Omental fat pad (tissue), 4 donors: Measurements from ENCODE around the gene RASGEF1C. TPM values are rescaled to one million over a fixed set of nuclear protein-coding genes. Genes with fewer than 3 reads are reported as not detected.

Experiments used
- ATAC-seq: fragments of 150-250 bp; one replicate; pipeline ENCODE4 v1.9.1; 2016; ENCODE audit warnings: mild to moderate bottlenecking, moderate library complexity; ENCODE audit not compliant: low FRiP score
- DNase-seq: peaks from one replicate; pipeline ENCODE4 v3.0.0-alpha.2; 2019; ENCODE audit warnings: low spot score
- total RNA-seq, 4 donors: library from RNA; depleted of rRNA; stranded (reverse); fragments of >200 nt; gene quantifications; one replicate each; pipeline ENCODE4 v1.1.0, GENCODE V29; 2016
- TF ChIP-seq, protein P1 (sequence below), 3 donors: fragments of 450-650 bp; IDR thresholded peaks; one replicate each; pipeline ENCODE4 v1.5.1; 2016 to 2017; ENCODE audit warnings: antibody characterized with exemption in 3 of 3, mild to moderate bottlenecking in 3 of 3, moderate library complexity in 2 of 3

RASGEF1C gene
- total RNA-seq, 4 donors from 2014 or later = 0.37 to 8.5 TPM; not detected in 2

DNA sequence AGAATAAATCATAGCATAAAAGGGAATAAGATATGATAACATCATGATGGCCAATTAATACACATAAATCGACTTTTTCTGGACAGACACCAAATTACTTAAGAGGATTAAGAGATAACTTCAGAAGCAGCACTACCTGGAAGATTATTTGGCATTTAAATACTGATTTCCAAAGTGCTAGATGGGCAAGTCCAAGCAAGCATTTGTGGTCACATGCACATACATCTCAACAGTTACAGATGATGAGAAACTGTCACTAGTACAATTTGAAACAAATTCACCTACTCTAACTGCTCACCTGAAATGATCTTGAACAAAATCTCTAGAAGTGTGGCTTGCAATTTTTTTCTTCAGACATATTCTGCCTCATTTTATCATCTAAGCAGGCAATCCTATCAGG is 26.8 kb upstream of the RASGEF1C start:
- ATAC-seq = no peak

DNA sequence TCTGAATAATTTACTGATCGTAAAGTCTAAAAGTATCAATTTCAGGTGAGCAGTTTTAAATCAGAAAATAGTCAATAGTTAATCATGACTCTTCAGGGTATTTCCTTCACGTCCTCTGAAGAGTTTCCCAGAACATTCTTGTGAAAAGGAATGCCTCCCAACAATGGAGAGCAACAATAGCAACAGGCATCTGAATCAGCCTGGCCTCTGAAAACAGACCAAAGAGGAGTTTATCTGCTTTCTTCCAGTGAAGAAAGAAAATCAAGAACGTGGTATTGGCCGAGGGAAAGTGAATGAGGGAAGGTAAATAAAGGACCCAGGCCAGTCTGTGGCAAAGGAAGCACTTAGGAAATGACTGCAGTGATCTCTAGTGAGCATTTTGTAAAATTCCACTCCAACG is 26.1 kb upstream of the RASGEF1C start:
- DNase-seq = no peak
- TF ChIP-seq, protein P1, sequence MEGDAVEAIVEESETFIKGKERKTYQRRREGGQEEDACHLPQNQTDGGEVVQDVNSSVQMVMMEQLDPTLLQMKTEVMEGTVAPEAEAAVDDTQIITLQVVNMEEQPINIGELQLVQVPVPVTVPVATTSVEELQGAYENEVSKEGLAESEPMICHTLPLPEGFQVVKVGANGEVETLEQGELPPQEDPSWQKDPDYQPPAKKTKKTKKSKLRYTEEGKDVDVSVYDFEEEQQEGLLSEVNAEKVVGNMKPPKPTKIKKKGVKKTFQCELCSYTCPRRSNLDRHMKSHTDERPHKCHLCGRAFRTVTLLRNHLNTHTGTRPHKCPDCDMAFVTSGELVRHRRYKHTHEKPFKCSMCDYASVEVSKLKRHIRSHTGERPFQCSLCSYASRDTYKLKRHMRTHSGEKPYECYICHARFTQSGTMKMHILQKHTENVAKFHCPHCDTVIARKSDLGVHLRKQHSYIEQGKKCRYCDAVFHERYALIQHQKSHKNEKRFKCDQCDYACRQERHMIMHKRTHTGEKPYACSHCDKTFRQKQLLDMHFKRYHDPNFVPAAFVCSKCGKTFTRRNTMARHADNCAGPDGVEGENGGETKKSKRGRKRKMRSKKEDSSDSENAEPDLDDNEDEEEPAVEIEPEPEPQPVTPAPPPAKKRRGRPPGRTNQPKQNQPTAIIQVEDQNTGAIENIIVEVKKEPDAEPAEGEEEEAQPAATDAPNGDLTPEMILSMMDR (IDR thresholded peaks at IDR 0.05) = no peak
- ATAC-seq = no peak

More for the DNA sequence above, 26.8 kb upstream of the RASGEF1C start:
- no peak for DNase-seq
- TF ChIP-seq, protein P1 (IDR thresholded peaks at IDR 0.05) = no peak

DNA sequence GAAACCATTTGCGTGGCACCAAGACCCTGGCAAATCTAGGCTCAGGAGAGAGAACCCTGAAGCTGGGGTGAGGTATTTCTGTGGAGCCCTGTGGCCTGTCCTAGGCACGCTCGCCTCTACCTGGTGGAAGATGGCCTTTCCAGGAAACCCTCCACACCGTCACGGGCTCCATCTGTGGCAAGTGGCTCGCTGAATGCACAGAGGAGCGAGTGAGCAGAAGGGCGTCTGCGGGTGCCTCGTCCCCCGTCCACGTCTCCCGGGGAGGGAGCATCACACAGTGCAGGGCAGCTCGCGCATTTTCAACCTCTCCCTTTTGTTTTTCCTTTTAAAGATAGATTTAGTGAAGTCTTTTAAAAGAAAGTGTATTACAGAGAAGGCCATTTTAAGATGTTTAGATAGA is 25.3 kb upstream of the RASGEF1C start:
- ATAC-seq = no peak
- TF ChIP-seq, protein P1 (IDR thresholded peaks at IDR 0.05) = no peak

DNA sequence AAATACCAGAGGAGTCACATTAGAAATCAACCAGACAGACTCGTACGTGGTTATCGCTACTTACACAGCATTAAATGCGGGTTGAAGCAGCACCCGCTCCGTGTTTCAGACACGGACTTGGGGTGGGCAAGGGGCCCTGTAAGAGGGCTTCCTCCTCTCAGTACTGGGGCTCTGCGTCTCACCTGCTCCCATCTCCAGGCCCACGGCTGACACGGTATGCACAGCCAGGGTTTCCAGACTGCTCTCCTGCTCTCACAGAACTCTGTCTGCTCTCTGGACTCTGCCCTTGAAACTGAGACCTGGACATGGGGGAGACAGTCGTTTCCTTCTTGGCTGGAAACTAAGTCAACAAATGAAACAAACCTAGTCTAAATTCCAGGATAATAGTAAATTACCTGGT is 24.7 kb upstream of the RASGEF1C start:
- ATAC-seq (no peak), DNase-seq (no peak)
- TF ChIP-seq, protein P1 (IDR thresholded peaks at IDR 0.05) = no peak

More for the DNA sequence above, 25.3 kb upstream of the RASGEF1C start:
- DNase-seq = no peak

DNA sequence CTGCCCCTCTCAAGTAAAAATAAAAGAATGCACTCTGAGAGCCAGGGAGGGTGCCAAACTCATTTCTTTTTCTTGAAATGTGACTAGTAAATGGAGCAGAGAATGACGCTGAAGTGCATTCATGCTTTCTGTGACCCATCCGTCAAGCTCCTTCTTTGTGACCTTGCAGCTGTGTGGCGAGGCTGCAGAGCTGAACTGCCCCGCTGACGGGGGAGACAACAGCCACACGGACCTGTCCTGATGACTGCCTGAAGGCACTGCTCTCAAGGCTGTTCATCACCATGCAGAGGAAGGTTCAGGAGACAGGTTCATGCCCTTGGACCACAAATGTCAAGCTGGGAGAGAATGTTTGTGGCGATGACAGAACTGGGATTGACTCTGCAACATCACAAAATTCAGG is 21.0 kb upstream of the RASGEF1C start:
- TF ChIP-seq, protein P1 (IDR thresholded peaks at IDR 0.05) = no peak
- no peak for ATAC-seq
- DNase-seq = no peak

DNA sequence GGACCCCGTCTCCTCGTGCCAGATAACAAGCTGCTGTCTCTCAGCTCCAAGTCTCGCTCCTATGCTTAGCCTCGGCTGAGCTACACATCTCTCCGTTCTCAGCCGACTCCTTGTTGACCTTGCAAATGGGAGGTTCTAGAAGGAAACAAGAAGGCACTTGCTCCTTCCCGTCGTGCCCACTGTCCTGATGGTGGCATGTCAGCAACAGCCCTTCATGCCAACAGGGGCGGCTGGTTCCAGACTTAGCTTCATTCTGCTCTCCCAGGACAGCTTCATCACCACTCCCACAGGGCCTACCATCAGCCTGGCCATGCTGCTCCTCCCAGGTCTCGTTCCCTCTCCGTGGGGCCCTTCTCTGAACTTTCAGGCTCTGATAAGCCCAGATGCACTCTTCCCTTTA is 13.0 kb upstream of the RASGEF1C start:
- ATAC-seq (no peak), DNase-seq (no peak)
- TF ChIP-seq, protein P1 (IDR thresholded peaks at IDR 0.05) = no peak

DNA sequence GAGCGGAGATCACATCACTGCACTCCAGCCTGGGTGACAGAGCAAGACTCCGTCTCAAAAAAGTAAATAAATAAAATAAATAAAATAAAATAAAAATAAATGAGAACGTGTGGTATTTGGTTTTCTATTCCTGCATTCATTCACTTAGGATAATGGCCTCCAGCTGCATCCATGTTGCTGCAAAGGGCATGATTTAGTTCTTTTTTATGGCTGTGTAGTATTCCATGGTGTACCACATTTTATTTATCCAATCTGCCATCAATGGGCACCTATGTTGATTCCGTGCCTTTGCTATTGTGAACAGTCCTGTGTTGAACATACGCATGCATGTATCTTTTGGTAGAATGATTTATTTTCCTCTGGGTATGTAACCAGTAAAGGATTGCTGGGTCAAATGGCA is 8.8 kb upstream of the RASGEF1C start:
- TF ChIP-seq, protein P1 (IDR thresholded peaks at IDR 0.05) = no peak
- DNase-seq (no peak), ATAC-seq (no peak)
